HepG2 (cell line): ENCODE data around the gene ILDR2. TPM values are rescaled to one million over a fixed set of nuclear protein-coding genes. Genes with fewer than 3 reads are reported as not detected.
"Not testable (repeated sequence)": the region's sequence is repeated elsewhere in the genome, so short reads cannot be mapped to it uniquely, and the experiment has no call there.

Experiments used
- ATAC-seq: fragments of 200-7000 bp; cut with Tn5 transposase; 3 replicates; pipeline ENCODE4 v1.9.1; 2020; ENCODE audit warnings: mild to moderate bottlenecking, moderate library complexity
- BruUV-seq: library from RNA; stranded (reverse); fragments of 400-500 nt; replicated peaks from 2 replicates; lab custom pipeline; 2021; lab: Mats Ljungman, UMichigan
- CTCF ChIA-PET: fragments of 300-600 bp; formaldehyde crosslinking; extraction: SDS; loops from one replicate; lab custom pipeline; 2021; ENCODE audit warnings: low total read pairs, inconsistent platforms, low intra/inter-chr PET ratio; lab: Yijun Ruan, JAX
- POLR2A ChIA-PET: fragments of 350-600 bp; sonication (Branson Sonifier 250); formaldehyde crosslinking; loops from one replicate; lab custom pipeline; 2020; ENCODE audit warnings: antibody characterized with exemption, inconsistent platforms; lab: Yijun Ruan, JAX
- DNase-seq: peaks from one replicate; pipeline ENCODE4 v3.0.0-alpha.2; 2015; ENCODE audit warnings: low spot score
- FAIRE-seq: peaks from 3 replicates; lab custom pipeline; 2011; peaks lifted over from hg19 to GRCh38; lab: Jason Lieb, UNC
- H2AFZ ChIP-seq: one replicate; pipeline ENCODE4 v1.6.1; 2011; ENCODE audit warnings: low read length, inconsistent platforms
- H3K27ac ChIP-seq: fragments of 300-600 bp; 3 replicates; pipeline ENCODE4 v1.8.0; 2011; ENCODE audit warnings: mixed run types, mild to moderate bottlenecking, mixed read lengths, low read length, inconsistent platforms; ENCODE audit not compliant: insufficient read depth; ENCODE audit errors: extremely low read length
- H3K27me3 ChIP-seq, 2 experiments: fragments of 200-600 bp in 1 of 2; 2 replicates in 1 of 2; 3 replicates in 1 of 2; pipeline versions ENCODE4 v1.6.0 to v1.8.0; 2011; ENCODE audit warnings: low read length in 2 of 2, mild to moderate bottlenecking in 2 of 2, moderate library complexity in 2 of 2, inconsistent platforms in 1 of 2; ENCODE audit not compliant: insufficient read depth in 2 of 2, control insufficient read depth in 1 of 2
- H3K36me3 ChIP-seq, 2 experiments: fragments of 200-600 bp in 1 of 2; replicated peaks in 1 of 2; 2 replicates in 1 of 2; 3 replicates in 1 of 2; pipeline versions ENCODE4 v1.5.1 to v1.8.0; 2011; ENCODE audit warnings: low read length in 2 of 2, inconsistent platforms in 1 of 2; ENCODE audit not compliant: insufficient read depth in 2 of 2, control insufficient read depth in 1 of 2
- H3K4me1 ChIP-seq: 2 replicates; pipeline ENCODE4 v1.5.1; 2012; ENCODE audit warnings: low read length, inconsistent platforms; ENCODE audit not compliant: insufficient read depth
- H3K4me2 ChIP-seq: 2 replicates; pipeline ENCODE4 v1.6.0; 2011; ENCODE audit warnings: low read depth, low read length, inconsistent platforms
- H3K4me3 ChIP-seq, 3 experiments: fragments of 200-600 bp in 1 of 3; sonication (generic), shearing (Covaris generic) in 1 of 3; replicated peaks in 1 of 3; 2 replicates each; pipeline ENCODE4 v1.5.1; 2011 to 2016; ENCODE audit warnings: low read length in 3 of 3, inconsistent platforms in 2 of 3, low read depth in 2 of 3, mild to moderate bottlenecking in 2 of 3, control low read depth in 1 of 3, mixed read lengths in 1 of 3; ENCODE audit not compliant: insufficient read depth in 1 of 3
- H3K79me2 ChIP-seq: one replicate; pipeline ENCODE4 v1.6.1; 2011; ENCODE audit warnings: low read length, inconsistent platforms; ENCODE audit not compliant: insufficient read depth
- H3K9ac ChIP-seq: 2 replicates; pipeline ENCODE4 v1.6.0; 2011; ENCODE audit warnings: mild to moderate bottlenecking, low read depth, low read length, inconsistent platforms; ENCODE audit not compliant: insufficient read depth
- H3K9me3 ChIP-seq: 2 replicates; pipeline ENCODE4 v1.5.1; 2012; ENCODE audit warnings: mild to moderate bottlenecking, low read length
- H4K20me1 ChIP-seq: 2 replicates; pipeline ENCODE4 v1.6.0; 2011; ENCODE audit warnings: inconsistent platforms, mild to moderate bottlenecking, low read length, moderate library complexity; ENCODE audit not compliant: insufficient read depth
- LCORL ChIP-seq, 2 experiments: fragments of 450-650 bp in 1 of 2; sonication (generic) in 1 of 2; formaldehyde crosslinking in 1 of 2; IDR thresholded peaks; 2 replicates each; pipeline versions ENCODE4 v1.5.0 to v1.6.1; 2017 to 2020; ENCODE audit warnings: antibody characterized with exemption in 1 of 2, missing genetic modification reagents in 1 of 2
- MAFF ChIP-seq: IDR thresholded peaks from 2 replicates; pipeline ENCODE4 v1.6.1; 2011; ENCODE audit warnings: low read depth, low read length, improper control_type of control experiment
- MAFK ChIP-seq, 2 experiments: IDR thresholded peaks in 1 of 2; conservative IDR thresholded peaks in 1 of 2; 2 replicates each; pipeline ENCODE4 v1.6.1; 2011; ENCODE audit warnings: improper control_type of control experiment in 2 of 2, low read length in 2 of 2
- REPIN1 ChIP-seq: sonication (generic); formaldehyde crosslinking; IDR thresholded peaks from 2 replicates; pipeline ENCODE4 v1.8.0; 2022; ENCODE audit warnings: missing genetic modification reagents, low read depth, mild to moderate bottlenecking, borderline replicate concordance
- RFX1 ChIP-seq: fragments of 450-650 bp; IDR thresholded peaks from 2 replicates; pipeline ENCODE4 v1.6.1; 2017
- ZNF703 ChIP-seq: sonication (generic); formaldehyde crosslinking; IDR thresholded peaks from 2 replicates; pipeline ENCODE4 v1.5.1; 2020; ENCODE audit warnings: missing genetic modification reagents, mild to moderate bottlenecking, moderate library complexity, borderline replicate concordance
- ZNF75D ChIP-seq: sonication (generic); formaldehyde crosslinking; IDR thresholded peaks from 2 replicates; pipeline ENCODE4 v1.8.1; 2023; ENCODE audit warnings: missing genetic modification reagents, mild to moderate bottlenecking, borderline replicate concordance
- WGBS: methylation state at CpG from one replicate; pipeline ENCODE4 v1.1.6; 2017; ENCODE audit warnings: low lambda C conversion rate; 5-methylcytosine and 5-hydroxymethylcytosine counted together
- in situ Hi-C: cut with HindIII; loops from 2 replicates; pipeline ENCODE4 v1.10.0; 2017; ENCODE audit warnings: low pct_unique_long_range_greater_than_20kb; ENCODE audit not compliant: extremely low pct_ligation_motif_present
- intact Hi-C: fragments of 100-400 bp; cut with micrococcal nuclease; formaldehyde crosslinking; loops from one replicate; pipeline ENCODE4 v1.10.0; 2022; ENCODE audit not compliant: unreplicated experiment
- polyA plus RNA-seq, 8 experiments: library from polyadenylated mRNA; depleted of rRNA in 3 of 8; stranded (reverse) in 7 of 8; unstranded in 1 of 8; fragments of >200 nt; fragmentation: Illumina TruSeq in 4 of 8; extraction: Trizol in 4 of 8; gene quantifications; 2 replicates each; pipeline versions ENCODE4 v1.2.1 to v1.2.3, GENCODE V29; 2011 to 2016; ENCODE audit warnings: low read depth in 4 of 8, missing spikeins in 1 of 8, mixed read lengths in 1 of 8; ENCODE audit not compliant: insufficient read depth in 1 of 8
- total RNA-seq, 5 experiments: library from RNA; depleted of rRNA; stranded (reverse); fragments of >200 nt; fragmentation: Illumina TruSeq; extraction: Trizol; gene quantifications; 2 replicates each; pipeline ENCODE4 v1.2.3, GENCODE V29; 2016; ENCODE audit warnings: low read depth in 1 of 5
- TF ChIP-seq, protein P1 (sequence below), 2 experiments: fragments of 450-650 bp in 1 of 2; sonication (generic) in 1 of 2; formaldehyde crosslinking; IDR thresholded peaks; 2 replicates each; pipeline versions ENCODE4 v1.5.0 to v1.8.0; 2020 to 2022; ENCODE audit warnings: mild to moderate bottlenecking in 1 of 2, missing genetic modification reagents in 1 of 2

Gene ILDR2
- total and polyA plus RNA-seq, 2 of the 13 experiments (the other 11 are each of a cell fraction or from before 2014, with no cell fraction given) = 0.04 TPM; not detected in 1

DNA sequence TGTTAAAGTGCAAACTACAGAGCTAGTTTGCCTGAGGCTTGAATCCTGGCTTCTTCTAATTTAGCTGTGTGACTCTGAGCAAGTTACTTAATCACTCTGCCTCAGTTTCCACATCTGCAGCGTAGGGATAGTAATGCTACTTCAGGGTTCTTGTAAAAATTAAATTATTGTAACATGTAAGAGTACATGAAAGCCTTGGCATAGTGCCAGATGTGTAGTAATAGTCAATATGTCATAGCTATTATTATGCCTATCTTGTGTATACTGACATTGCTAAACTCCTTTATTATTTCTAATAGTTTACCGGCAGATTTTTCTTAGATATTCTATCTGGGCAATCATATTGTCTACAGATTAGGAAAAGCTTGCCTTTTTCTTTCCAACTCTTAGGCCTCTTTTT lies 92.4 kb downstream of the ILDR2 start:
- WGBS = 21% methylated on average over 2 of the region's 2 CpGs
- in situ Hi-C loops = loop anchor here (10.0 kb wide), 1 partner anchor 562 kb away; no protein-coding TSS in a partner anchor

GRCh38 chr1:166878173-166878917 lies 97.0 kb downstream of the ILDR2 start:
- H3K4me2 ChIP-seq, H3K9me3 ChIP-seq, H3K9ac ChIP-seq, intact Hi-C loops, H3K36me3 ChIP-seq, FAIRE-seq, in situ Hi-C loops, ATAC-seq, H3K27ac ChIP-seq, DNase-seq, H2AFZ ChIP-seq, POLR2A ChIA-PET, H3K27me3 ChIP-seq, H3K4me3 ChIP-seq, CTCF ChIA-PET, H4K20me1 ChIP-seq, BruUV-seq: not testable (repeated sequence)
- Histone ChIP-seq H3K4me1 (peaks cover 34% of the 10 kb centered on the region), H3K79me2 (peaks cover 21% of the 10 kb centered on the region)
- 84% methylated on average over 17 of the region's 21 CpGs for WGBS
- TF ChIP-seq MAFF (0 out of 2 replicates have a peak, but pooled peaks have one; percentile 23), MAFK (conservative IDR thresholded peaks at IDR 0.05 in 1 of 2, IDR thresholded peaks at IDR 0.05 in 1 of 2; ENCODE audit: low read length in 2 of 2) (peak in 1 of 2 experiments; percentile 25; a peak in 2 of 4 replicates)

More for the DNA sequence above, 92.4 kb downstream of the ILDR2 start:
- no peaks in the 10 kb centered on the region for H3K9me3 ChIP-seq
- no peak overlapping the region for H2AFZ ChIP-seq
- ChIA-PET CTCF (no interaction called here), POLR2A (no interaction called here)
- DNase-seq (no peak), FAIRE-seq (no peak), ATAC-seq (no peak)
- no peaks in the 10 kb centered on the region for H3K79me2 ChIP-seq
- intact Hi-C loops = no loop called here
- no peaks in the 10 kb centered on the region for H3K4me1 ChIP-seq
- H3K36me3 ChIP-seq = no peaks in the 10 kb centered on the region
- H3K27me3 ChIP-seq = peaks cover 0 to 14% of the 10 kb centered on the region in 2 experiments; a peak in 3 of 5 replicates
- BruUV-seq = no TSS peak
- H3K4me3 ChIP-seq = no peak overlapping the region
- H4K20me1 ChIP-seq = no peaks in the 10 kb centered on the region
- H3K4me2 ChIP-seq = no peak overlapping the region
- H3K9ac ChIP-seq = no peak overlapping the region
- H3K27ac ChIP-seq = no peak overlapping the region
- no peak for TF ChIP-seq REPIN1 (CRISPR knock-in tag)
- no peak for TF ChIP-seq RFX1
- no peak for TF ChIP-seq ZNF75D
- TF ChIP-seq, protein P1, sequence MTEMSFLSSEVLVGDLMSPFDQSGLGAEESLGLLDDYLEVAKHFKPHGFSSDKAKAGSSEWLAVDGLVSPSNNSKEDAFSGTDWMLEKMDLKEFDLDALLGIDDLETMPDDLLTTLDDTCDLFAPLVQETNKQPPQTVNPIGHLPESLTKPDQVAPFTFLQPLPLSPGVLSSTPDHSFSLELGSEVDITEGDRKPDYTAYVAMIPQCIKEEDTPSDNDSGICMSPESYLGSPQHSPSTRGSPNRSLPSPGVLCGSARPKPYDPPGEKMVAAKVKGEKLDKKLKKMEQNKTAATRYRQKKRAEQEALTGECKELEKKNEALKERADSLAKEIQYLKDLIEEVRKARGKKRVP (CRISPR knock-in tag; IDR thresholded peaks at IDR 0.05) = no peak
- no peak for TF ChIP-seq ZNF703
- peak; percentile 31; the same call in 1 of the 2 replicates for TF ChIP-seq LCORL (IDR thresholded peaks at IDR 0.05)
- no peak for TF ChIP-seq LCORL (CRISPR knock-in tag; IDR thresholded peaks at IDR 0.05)
